Nephron (organoid): ENCODE results near the gene EXD2.
A peak's percentile ranks its signal among the peaks of the same experiment; 100 is the strongest.
"Not testable (repeated sequence)": the region's sequence is repeated elsewhere in the genome, so short reads cannot be mapped to it uniquely, and the experiment has no call there.

Source experiments
- H3K27ac Mint-ChIP-seq, 3 experiments: 2 replicates each; pipeline ENCODE4 v1.8.0; 2020; ENCODE audit warnings: mixed read lengths in 3 of 3, mild to moderate bottlenecking in 2 of 3, moderate library complexity in 1 of 3
- H3K27me3 Mint-ChIP-seq: 2 replicates; pipeline ENCODE4 v1.8.0; 2021; ENCODE audit warnings: low read depth, mild to moderate bottlenecking, moderate library complexity, mixed read lengths
- H3K36me3 Mint-ChIP-seq: 2 replicates; pipeline ENCODE4 v1.8.0; 2020; ENCODE audit warnings: low read depth, mixed read lengths
- H3K4me1 Mint-ChIP-seq: 2 replicates; pipeline ENCODE4 v1.8.0; 2020; ENCODE audit warnings: mixed read lengths
- H3K4me3 Mint-ChIP-seq, 3 experiments: 2 replicates each; pipeline ENCODE4 v1.8.0; 2020; ENCODE audit warnings: mild to moderate bottlenecking in 3 of 3, mixed read lengths in 3 of 3, moderate library complexity in 2 of 3
- H3K9me3 Mint-ChIP-seq: 2 replicates; pipeline ENCODE4 v1.8.0; 2020; ENCODE audit warnings: mixed read lengths
- CTCF ChIP-seq, 3 experiments: fragments of 200-600 bp; sonication (generic); IDR thresholded peaks; one replicate each; pipeline ENCODE4 v1.5.0; 2021; ENCODE audit warnings: antibody characterized with exemption in 3 of 3; ENCODE audit not compliant: unreplicated experiment in 3 of 3

Gene EXD2

GRCh38 chr14:69181491-69181890 is 9.8 kb upstream of the EXD2 start:
- Mint-ChIP-seq H3K9me3 (no peaks in the 10 kb centered on the region), H3K36me3 (no peaks in the 10 kb centered on the region), H3K4me3 (no peak overlapping the region), H3K27ac (no peak overlapping the region), H3K27me3 (peaks cover 3% of the 10 kb centered on the region), H3K4me1 (no peaks in the 10 kb centered on the region)
- TF ChIP-seq CTCF (IDR thresholded peaks at IDR 0.05; ENCODE audit: unreplicated experiment in 3 of 3): no peak

DNA sequence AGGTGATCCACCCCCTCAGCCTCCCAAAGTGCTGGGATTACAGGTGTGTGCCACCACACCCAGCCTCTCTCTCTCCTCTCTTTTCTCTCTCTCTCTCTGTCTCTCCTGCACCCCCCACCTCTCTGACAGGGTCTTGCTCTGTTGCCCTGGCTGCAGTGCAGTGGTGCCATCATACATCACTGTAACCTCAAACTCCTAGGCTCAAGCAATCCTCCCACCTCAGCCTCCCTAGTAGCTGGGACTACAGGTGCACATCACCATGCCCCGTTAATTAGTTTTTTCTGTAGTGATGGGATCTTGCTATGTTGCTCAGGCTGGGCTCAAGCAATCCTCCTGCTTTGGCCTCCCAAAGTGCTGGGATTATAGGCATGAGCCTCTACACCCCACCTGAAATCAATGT is 8.7 kb upstream of the EXD2 start:
- H3K36me3 Mint-ChIP-seq, H3K27me3 Mint-ChIP-seq, H3K4me3 Mint-ChIP-seq, H3K9me3 Mint-ChIP-seq, H3K27ac Mint-ChIP-seq, H3K4me1 Mint-ChIP-seq: not testable (repeated sequence)

DNA sequence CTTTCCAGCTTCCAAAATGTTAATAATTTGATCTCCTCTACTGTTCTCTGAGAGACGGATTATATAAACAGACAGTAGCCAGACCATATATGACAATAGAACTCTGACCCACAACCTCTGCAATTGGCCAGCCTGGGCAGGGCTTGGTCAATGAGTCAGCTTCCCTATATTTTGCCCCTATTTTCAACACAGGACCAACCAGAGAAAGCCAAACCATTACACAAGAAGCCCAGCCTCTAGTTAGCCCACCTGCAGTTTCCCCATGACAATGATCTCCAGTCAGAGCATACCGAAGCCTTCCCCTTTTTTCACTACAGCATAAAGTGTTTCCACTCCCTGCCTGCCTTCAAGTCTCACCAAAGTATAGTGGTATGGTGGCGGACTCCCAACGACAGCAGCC is 7.6 kb upstream of the EXD2 start:
- Mint-ChIP-seq H3K9me3 (no peaks in the 10 kb centered on the region), H3K27ac (no peak overlapping the region), H3K27me3 (peaks cover 3% of the 10 kb centered on the region), H3K4me1 (no peaks in the 10 kb centered on the region), H3K4me3 (no peak overlapping the region), H3K36me3 (no peaks in the 10 kb centered on the region)
- no peak for TF ChIP-seq CTCF (IDR thresholded peaks at IDR 0.05; ENCODE audit: unreplicated experiment in 3 of 3)

DNA sequence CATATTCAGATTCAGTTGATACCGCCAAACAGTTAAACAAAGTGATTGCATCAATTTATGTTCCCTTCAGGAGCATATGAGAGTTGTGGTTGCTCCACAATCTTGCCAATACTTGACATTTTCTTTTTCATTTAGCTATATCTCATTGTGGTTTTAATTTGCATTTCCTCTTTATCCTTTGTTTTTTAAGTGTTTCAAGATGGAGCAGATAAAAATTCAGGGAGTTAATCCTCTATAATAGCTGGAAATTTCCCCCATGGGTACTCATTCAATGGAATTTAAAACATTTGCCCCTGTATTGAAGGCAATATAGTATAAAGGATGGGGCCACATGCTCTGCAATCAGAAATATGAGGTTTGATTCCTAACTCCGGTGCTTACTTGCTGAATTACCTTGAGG is 1.1 kb upstream of the EXD2 start:
- TF ChIP-seq CTCF (IDR thresholded peaks at IDR 0.05; ENCODE audit: unreplicated experiment in 3 of 3): no peak
- Mint-ChIP-seq H3K4me1 (peaks cover 23% of the 10 kb centered on the region), H3K27me3 (peaks cover 3% of the 10 kb centered on the region), H3K4me3 (peak overlapping the region; percentile 96 to 99 (median 99)), H3K27ac (peak overlapping the region in 2 of 3 experiments; percentile 41 to 95), H3K36me3 (no peaks in the 10 kb centered on the region), H3K9me3 (no peaks in the 10 kb centered on the region)

DNA sequence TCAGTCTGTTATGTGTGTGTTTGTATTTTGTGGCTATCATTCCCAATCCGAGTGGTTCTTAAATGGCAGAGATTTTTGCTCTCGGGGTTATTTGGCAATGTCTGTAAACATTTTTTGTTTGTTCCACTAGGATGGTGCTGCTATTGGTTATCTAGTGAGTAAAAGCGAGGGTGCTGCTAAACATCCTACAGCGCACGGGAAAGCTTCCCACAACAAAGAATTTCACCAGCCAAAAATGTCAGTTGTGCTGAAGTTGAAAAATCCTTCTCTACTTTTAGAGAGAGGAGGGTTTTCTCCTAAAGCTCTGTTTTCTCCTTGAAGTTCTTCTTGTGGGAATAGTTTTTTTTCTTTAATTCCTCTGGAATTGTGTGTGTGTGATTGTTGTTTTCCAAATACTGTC is 2.4 kb downstream of the EXD2 start:
- Mint-ChIP-seq H3K27ac (peak overlapping the region in 1 of 3 experiments; percentile 49), H3K4me1 (peaks cover 23% of the 10 kb centered on the region), H3K4me3 (peak overlapping the region; percentile 96 to 99 (median 99)), H3K9me3 (no peaks in the 10 kb centered on the region), H3K36me3 (no peaks in the 10 kb centered on the region), H3K27me3 (no peaks in the 10 kb centered on the region)
- no peak for TF ChIP-seq CTCF (IDR thresholded peaks at IDR 0.05; ENCODE audit: unreplicated experiment in 3 of 3)

DNA sequence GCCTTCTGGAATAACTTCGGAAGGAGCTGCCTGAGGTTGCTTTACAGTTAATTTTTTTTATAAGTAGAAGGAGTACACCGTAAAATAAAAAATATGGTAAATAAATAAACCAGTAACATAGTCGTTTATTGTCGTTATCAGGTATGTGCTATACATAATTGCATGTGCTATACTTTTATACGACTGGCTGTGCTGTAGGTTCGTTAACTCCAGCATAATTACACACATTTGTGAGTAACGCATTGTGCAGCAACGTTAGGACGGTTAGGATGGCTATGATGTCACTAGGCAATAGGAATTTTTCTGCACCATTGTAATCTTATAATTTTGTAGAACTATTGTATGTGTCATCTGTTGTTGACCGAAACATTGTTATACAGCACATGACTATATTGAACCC is 8.5 kb downstream of the EXD2 start:
- no peak overlapping the region for H3K4me3 Mint-ChIP-seq
- H3K9me3 Mint-ChIP-seq: no peaks in the 10 kb centered on the region
- no peak overlapping the region for H3K27ac Mint-ChIP-seq
- no peak for TF ChIP-seq CTCF (IDR thresholded peaks at IDR 0.05; ENCODE audit: unreplicated experiment in 3 of 3)
- no peaks in the 10 kb centered on the region for H3K27me3 Mint-ChIP-seq
- H3K4me1 Mint-ChIP-seq: no peaks in the 10 kb centered on the region
- no peaks in the 10 kb centered on the region for H3K36me3 Mint-ChIP-seq
